Measurements from ENCODE around the gene CEP68.
"Not testable (repeated sequence)": the region's sequence is repeated elsewhere in the genome, so short reads cannot be mapped to it uniquely, and the experiment has no call there.

CEP68 gene

DNA sequence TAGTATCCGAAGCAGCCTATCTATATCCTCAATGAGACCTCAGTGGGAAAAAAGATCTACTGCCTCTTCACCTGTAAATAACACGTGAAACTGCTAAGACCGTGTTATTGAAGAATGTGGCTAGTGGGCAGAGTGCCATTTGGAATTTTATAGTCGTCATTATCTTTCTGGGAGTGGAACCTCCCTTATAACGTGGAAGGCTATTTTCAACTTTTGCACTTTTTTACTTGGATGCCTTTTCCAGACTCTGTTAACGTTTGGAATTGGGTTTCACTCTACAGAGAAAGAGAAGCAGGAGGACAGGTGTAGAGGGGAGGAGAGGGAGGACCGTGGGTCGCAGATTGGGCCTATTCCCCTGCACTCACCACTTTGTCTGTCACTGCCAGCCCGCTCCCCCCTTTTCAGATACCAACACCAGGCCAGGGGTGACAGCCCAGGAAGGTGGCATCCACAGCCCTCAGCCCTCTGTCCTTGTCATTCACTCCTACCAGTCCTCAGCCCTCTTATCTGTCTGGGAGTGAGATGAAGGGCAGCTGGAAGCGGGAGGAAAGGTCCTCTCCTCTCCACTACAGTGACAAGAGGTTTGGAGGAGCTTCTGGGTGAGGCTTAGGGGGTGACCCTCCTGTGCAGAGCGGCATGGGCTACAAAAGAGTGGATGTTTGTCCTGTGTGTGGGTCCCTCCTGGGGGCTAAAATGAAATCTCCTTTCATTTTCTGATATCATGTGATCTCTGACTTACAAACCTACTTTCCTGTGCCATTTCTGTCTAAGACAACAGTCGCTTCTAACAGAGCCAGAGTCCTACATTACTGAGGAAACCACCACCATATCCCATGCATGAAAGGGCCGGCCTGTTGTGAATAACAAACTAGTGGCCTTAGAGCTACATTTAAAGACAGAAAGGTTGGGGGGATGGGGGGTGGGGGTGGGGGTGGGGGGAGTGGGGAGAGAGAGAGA lies 23.9 kb upstream of the CEP68 start:
- no peak for DNase-seq

DNA sequence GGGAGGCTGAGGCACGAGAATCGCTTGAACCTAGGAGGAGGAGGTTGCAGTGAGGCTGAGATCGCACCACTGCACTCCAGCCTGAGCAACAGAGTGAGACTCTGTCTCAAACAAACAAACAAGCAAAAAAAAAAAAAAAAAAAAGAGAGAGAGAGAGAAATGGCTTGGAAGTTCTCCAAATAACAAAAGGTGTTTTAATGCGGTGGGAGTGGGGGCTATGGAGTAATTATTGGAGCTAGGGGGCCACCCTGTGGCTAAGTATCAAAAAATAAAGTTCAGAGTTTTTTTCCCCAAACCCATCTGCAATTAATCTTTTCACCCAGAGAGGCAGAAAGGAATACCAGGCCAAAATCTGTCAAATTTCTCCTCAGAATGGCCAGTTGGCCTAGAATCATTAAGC lies 23.0 kb upstream of the CEP68 start:
- no peak for DNase-seq

DNA sequence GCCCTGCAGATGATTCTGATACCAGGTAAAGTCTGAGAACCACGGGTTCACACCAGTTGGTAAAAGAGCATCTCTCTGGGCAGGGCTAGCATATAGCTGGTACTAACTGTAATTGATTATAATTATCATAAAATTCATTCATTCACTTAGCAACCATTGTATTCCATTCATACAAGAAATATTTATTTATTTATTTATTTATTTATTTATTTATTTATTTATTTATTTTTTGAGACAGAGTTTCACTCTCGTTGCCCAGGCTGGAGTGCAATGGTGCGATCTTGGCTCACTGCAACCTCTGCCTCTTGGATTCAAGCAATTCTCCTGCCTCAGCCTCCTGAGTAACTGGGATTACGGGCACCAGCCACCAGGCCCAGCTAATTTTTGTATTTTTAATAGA lies 22.5 kb upstream of the CEP68 start:
- not testable (repeated sequence) for DNase-seq

DNA sequence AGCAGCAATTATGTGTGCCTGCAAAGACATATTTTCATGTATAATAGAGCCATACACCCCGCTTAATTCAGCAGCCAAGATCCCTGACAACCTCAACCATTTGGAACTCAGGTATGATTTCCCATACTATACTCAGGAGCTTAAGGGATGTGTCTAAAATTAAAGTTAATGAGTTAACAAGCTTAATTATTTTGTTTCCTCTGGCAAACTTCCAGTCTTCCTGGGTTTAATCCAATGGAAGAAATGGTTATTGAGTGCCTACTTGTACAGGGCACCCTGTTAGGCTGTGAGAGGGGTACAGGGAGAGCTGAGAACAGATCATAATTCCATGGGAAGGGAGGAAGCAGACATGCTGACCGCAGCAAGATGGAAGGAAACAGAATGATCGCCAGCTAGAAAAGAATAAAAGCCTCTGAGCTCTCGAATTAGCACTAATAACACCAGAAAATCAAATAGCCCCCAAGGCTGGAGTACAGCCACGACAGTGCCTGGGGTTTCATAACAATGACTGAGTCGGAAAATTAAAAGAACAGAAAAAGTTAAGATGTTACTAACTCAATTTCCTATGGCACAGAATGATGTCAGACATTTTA lies 20.8 kb upstream of the CEP68 start:
- DNase-seq: no peak

DNA sequence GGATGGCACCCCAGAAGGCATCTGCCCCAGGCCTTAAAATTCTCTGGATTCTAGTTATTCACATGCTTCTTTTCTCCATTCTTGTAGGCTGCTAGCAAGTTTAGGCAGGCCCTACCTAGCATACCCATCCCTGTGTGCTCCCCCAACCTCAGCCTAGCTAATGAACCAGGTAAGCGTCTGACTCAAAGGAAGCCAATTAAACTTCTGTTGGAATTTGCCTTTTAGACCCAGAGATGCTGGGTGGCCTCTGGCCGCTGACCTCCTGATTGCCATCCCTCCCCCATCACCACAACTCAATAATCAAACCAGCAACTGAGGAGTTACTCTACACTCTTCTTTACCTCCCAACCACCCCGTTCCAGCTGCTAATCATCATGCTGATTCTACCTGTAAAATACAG lies 19.0 kb upstream of the CEP68 start:
- no peak for DNase-seq

DNA sequence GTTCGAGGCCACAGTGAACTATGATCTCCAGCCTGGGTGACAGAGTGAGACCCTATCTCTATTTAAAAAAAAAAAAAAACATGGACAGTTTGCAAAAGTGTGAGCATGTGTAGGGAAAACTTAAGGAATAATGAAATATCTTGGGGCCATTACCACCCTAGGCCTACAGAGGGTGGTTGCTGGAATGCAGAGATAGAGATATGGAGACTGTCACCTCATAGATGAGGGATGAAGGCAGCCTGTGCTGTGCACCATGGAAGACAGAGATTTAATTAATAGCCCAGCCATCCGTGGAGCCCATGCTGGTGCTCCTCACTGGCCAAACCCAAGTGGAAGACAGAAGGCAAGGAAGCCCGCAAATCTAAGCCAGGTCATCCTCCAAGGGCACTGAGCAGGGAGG lies 16.6 kb upstream of the CEP68 start:
- DNase-seq: no peak

DNA sequence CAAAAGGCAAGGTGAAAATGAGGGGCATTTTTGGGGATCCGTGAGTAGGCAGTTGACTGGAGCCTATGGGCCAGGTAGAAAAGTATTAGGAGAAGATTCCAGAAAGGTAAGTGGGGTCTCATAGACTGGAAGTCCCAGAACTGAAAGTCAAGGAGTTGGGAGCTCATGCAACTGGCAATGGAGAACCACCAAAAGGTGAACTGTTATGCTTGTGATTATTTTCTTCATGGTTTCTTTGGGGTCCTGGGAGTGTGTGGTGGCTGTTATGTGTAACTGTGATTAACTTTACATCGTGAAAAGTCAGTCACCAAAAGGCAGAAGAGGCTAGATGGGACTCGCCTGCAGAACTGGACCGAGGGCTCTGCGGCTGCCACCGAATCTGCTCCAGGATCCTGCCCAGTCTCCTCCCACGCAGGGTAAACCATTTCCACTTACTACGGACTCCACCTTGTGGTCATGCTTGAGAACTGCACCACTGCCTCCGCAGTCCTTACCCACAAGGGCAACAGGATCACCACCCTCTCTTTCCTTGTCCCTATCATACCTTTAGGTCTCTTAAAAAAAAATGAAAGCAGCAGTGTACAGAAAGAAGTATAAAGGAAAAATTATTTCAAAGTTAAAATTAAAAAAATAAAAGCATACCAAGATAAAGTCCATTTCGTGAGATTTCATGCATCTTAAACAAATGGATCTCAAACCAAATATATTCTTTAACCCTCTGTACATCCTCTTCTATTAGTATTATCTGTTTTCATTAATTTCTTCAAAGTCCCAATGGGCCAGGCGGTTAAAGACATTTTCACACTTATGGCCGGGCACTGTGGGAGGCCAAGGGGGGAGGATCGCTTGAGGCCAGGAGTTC lies 15.6 kb upstream of the CEP68 start:
- peak; percentile 44 to 74 for DNase-seq

DNA sequence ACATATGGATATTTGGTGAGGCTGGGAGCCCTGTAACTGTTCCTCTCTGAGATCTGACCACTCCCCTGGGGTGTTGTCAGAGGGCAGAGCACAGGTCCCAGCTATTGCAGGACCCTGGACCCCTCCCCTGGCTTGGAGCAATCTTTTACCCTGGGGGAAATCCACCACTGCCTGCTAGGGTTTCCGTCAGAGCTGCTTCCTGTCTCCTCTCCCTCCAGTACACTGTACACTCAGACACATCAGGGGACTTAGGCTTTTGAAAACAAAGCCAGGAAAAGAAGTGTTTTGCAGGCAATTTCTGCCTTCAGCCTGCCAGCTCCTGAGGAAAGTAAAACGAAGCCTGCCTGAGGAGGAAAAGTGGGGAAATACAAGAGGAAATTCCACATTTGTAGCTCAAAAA lies 13.2 kb upstream of the CEP68 start:
- DNase-seq: no peak

DNA sequence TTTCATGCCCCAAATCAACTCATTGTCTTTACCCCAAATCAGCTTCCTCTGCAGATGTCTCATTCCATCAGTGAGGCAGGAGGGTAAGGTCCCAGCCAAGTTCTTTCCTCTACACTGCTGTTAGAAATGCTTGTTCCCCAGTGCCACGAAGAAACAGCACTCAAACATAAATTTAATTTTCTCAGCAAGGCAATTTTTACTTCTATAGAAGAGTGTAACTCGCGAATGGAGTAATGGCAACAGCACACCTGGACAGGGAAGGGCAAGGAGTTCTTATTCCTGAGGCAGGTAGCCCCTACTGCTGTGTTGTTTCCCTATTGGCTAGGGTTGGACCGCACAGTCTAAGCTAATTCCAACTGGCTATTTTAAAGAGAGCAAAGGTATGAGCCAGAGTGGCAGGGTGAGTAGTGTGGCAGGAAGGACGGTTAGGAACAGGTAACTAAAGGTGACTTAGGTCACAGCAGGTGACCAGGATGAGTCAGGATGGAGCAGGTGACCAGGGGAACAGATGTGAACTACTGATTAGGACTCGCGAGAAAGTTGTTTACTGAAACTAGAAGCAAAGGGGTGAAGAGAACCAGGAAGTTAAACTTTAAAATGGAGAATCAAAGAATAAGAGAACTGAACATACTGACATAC lies 12.0 kb upstream of the CEP68 start:
- no peak for DNase-seq

DNA sequence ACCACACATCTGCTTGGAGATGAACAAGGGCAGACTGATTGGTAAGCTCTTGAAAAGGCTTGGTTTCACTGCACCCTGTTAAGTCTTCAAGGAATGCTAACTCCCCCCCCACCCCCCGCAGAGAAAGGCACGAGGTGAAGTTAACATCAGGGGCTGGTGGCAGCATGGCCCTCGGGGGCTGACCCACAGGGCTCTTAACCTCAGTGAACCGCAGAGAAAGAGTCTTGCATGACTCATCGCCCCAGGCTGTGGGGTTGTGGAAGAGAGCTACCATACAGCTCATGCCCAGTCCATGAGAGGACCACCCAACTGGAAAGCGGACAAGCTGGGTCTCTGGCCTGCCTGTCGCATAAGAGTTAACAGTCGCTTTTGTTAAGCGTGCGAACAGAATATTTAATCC lies 10.6 kb upstream of the CEP68 start:
- no peak for DNase-seq

DNA sequence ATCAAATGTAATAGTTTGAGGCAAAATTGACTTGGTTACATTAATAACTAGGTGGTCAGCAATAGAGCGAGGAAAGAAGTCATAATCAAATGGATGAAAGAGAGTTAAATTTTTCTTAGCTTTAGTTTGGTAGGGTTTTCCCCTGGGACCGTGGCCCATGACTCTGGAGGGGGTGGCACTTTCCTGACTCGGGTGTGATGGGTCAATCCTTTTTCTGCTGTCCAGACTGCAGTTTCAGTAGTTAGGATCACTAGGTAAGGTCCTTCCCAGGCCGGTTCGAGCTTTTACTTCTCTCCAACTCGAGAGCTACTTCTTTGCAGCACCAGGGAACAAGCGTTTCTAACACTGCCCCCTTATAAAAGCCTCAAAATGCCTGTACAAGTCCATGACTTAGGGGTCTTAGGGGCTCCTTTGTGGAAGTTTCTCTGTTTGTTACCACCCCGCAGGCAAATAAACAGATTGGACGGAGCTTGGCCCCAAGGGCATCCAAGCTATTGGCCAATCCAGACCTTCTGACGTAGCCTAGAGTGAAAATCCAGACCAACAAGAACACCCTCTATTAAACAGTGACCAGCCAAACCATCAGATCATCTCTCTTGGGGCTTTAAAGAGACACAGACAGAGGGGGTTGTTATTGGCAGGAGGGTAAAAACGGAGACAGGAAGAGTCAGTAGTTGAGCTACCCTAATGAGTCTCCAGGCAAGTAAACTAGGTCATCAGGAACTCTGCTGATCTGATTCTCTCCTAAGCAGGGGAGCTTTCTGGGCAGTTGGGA lies 9.4 kb upstream of the CEP68 start:
- DNase-seq: no peak

DNA sequence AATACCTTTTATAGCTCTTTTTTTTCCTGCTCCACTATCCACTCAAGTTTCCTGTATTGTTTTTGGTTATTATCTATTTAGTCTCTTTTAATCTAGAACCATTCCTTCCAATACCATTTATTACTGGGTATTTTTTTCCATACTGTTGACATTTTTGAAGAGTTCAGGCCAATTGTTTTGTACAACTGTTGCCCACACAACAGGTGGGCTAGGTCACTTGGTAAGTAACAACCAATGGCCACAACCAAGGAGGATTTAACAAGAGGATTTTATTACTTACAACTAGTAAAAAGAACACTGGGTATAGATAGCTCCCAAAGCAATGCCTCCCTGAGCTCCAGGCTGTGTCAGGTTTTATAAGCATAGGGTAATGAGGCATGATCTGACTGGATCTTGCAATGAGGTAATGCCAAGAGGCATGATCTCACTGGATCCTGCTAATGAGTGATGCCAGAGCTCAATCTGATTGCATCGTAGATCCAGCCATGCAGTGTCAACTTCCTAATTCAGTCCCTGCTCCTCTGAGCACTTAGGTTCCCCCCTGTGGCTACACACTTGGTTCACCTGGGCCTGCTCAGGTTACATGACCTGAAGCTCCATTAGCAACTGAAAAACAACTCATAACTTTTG lies 7.1 kb upstream of the CEP68 start:
- DNase-seq: no peak

DNA sequence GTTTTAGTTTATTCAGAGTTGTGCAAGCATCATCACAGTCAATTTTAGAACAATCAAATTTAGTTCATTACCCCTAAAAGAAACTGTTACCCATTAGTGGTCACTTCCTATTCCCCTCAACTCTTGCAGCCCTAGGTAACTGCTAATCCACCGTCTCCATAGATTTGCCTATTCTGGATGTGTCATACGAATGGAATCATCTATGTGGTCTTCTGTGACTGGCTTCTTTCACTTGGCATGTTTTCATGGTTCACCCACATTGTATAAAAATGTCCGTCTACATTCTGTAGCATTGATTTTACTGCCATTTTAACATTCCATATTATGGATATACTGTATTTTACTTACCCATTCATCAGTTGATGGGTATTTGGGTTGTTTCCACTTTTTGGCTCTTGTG lies 5.3 kb upstream of the CEP68 start:
- DNase-seq: no peak

DNA sequence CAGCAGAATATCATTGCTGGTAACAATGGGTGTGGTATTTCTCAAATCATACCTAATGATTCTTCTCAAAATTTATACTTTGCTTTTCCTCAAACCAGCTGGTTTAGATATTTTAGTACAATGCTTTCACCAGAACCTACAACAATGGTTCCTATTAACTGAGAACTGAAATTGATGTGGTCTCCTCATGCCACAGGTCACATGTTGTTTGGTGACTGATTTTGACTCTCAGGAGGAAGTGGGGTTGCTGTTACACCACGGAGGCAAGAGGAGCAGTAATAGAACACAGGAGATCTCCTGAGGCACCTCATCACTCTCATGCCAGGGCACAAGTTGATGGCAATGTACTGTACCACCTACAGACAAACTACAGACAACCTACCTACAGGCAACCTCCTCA lies 3.0 kb upstream of the CEP68 start:
- no peak for DNase-seq

DNA sequence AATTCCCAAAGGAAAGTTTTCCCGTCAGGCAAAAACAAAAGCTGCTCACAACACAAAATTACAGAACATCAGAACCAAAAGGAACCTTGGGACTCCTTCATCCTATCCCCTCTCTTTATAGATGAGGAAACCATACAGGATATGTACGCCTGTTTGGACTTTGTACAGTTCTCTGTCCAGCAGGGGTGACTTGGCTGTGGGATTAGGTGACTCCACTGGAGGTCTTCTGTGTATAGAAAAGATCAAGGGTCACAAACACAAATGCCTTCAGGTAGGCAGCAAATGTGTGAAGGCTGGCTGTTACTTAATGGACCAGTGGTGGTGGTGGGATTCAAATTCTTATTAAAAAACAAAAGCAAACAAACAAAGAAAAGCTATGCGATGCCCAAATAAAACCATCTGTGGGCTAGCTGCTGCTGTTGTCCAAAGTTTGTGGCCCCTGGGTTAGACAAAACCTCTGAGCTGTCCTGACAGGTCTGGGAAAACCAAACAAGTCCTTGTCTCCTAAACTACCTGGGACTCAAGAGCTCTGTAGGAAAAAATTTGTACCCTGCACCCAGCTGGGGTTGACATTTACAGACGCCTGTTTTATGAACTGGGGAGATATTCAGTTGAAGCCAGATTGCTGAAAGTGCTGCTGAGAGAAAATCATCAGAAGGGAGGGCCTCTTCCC lies 1.3 kb upstream of the CEP68 start:
- no peak for DNase-seq

DNA sequence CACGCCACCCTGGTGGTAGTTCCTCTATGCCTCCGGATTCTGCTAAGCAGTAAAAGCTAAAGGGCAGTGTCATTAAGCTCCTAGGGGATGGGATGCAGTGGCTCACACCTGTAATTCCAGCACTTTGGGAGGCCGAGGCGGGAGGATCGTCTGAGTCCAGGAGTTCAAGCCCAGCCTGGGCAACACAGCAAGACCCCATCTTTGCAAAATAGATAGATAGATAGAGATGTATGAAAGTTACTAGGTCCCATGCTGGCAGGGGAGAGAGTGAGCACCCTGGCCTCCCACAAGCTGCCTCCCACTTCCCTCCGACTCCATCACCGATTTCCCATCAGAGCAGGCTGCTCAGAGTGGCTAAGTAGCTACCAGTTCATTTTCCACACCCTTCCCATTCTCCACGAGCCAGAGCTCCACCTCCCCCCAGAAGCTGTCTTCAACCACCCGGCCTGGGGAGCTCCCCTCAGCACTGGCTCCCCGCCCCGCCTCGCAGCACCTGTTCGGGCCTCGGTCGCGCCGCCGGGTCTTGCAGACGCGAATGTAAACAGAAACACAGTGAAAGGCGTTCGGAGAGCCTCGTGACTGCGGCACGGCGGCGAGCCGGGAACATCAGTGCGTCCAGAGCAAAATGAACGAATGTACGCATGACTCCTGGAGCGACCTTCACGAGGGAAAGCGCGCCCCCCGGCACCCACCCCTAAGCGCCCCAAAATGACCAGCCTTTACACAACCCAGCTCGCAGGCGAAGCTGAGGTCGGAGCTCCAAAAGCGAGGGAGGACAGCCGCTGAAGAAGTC lies 598 bp upstream of the CEP68 start:
- DNase-seq: peak in 1 of 2 experiments; percentile 58

DNA sequence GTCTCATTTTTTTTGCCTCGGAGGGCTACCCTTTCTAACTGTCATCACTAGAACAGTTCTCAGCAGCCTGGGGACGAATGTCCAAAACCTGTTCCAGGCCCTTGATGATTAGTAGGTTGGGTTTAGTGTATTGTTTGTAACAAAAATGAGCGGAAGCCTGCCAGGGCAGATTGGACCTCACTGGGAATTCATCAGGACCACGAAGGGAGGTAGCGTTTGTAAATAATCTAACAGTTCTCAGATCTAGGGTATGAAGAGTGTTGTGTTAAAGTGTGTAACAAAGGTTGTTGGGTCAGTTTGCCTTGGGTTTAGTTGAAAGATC lies 799 bp downstream of the CEP68 start:
- no peak for DNase-seq

DNA sequence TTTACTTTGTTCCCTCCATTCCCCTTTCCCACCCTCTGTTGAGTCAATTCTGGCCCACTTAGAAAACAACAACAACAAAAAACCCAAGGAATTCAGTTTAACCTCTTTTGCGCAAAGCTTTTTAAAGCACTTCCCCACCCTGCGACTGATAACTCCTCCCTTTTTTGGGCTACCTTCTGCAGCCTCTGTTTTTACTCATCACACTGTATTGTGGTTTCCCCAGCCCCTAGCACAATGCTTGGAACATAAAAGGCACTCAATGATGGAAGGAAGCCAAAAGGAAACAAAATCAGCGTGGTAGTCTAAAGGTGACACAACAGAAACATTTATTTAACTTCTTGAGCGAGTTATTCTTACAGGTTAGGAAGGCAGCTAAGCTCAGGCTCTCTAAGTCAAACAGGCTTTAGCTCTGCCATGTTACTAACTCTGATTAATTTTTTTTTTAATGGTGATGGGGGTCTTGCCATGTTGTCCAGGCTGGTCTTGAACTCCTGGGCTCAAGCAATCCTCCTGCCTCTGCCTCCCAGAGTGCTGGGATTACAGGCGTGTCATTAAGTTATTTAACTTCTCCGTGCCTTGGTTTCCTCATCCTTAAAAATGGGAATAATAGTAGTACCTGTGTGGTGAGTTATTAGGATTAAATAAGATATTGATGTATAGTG lies 1.3 kb downstream of the CEP68 start:
- DNase-seq: no peak

DNA sequence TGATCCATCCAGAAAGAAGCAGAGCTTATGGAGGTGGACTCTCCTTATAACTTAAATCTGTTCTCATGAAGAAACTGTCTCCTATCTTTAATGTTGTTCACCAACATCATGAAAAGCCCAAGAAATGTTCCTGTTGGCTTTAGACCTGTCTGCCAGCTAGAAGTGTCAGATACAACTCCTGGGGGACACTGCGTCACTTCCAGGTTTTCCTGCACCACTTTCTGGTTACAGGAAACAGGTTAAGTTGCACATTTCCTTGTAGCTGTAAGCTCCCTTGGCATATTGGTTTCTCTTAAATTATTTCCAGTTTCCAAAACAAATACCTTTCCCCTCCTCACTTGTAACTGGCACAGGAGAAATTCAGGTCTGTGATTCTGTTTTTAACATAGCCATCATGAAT lies 2.9 kb downstream of the CEP68 start:
- DNase-seq: no peak

Measured in NCI-H446 (cell line).